Activated effector memory CD4-positive, alpha-beta T cell treated with Interleukin-2 at 50 U/mL for 16 hours (primary cell): Measurements from ENCODE around the gene WDR11.

Experiments used
- DNase-seq: peaks from one replicate; pipeline ENCODE4 v3.0.0-alpha.2; 2020

Gene WDR11

GRCh38 chr10:120945182-120945581, 94.0 kb downstream of the WDR11 start:
- no peak for DNase-seq

GRCh38 chr10:120945801-120946302, 94.7 kb downstream of the WDR11 start:
- DNase-seq: no peak

GRCh38 chr10:120946497-120946896, 95.3 kb downstream of the WDR11 start:
- no peak for DNase-seq

- peak; percentile 13 for DNase-seq
Observed at GRCh38 chr10:120948889-120949608, 97.9 kb downstream of the WDR11 start.

GRCh38 chr10:120949609-120950031, 98.5 kb downstream of the WDR11 start:
- DNase-seq: no peak

- DNase-seq: no peak
Observed at GRCh38 chr10:120950051-120950561, 98.9 kb downstream of the WDR11 start.

GRCh38 chr10:120951288-120951687, 100.1 kb downstream of the WDR11 start:
- no peak for DNase-seq

GRCh38 chr10:120953897-120954296, 102.7 kb downstream of the WDR11 start:
- no peak for DNase-seq
